HFFc6 (cell line): ENCODE data around the gene TSHZ1. TPM values are rescaled to one million over a fixed set of nuclear protein-coding genes. Genes with fewer than 3 reads are reported as not detected.

Experiments
- DNase-seq: peaks from one replicate; pipeline ENCODE4 v3.0.0-alpha.2; 2018
- H3K27ac Mint-ChIP-seq: 2 replicates; pipeline ENCODE4 v1.8.0; 2020; ENCODE audit warnings: mild to moderate bottlenecking, mixed read lengths
- H3K27me3 Mint-ChIP-seq: 2 replicates; pipeline ENCODE4 v1.8.0; 2021; ENCODE audit warnings: mild to moderate bottlenecking, moderate library complexity, mixed read lengths; ENCODE audit not compliant: insufficient read depth
- H3K36me3 Mint-ChIP-seq: 2 replicates; pipeline ENCODE4 v1.8.0; 2021; ENCODE audit warnings: low read depth, mixed read lengths
- H3K4me1 Mint-ChIP-seq: 2 replicates; pipeline ENCODE4 v1.8.0; 2020; ENCODE audit warnings: low read depth, mixed read lengths
- H3K4me3 Mint-ChIP-seq: 2 replicates; pipeline ENCODE4 v1.8.0; 2020; ENCODE audit warnings: mild to moderate bottlenecking, moderate library complexity, mixed read lengths
- H3K9me3 Mint-ChIP-seq: 2 replicates; pipeline ENCODE4 v1.8.0; 2020; ENCODE audit warnings: mild to moderate bottlenecking, mixed read lengths
- CTCF ChIP-seq: fragments of 200-600 bp; sonication (generic); IDR thresholded peaks from 2 replicates; pipeline ENCODE4 v1.5.0; 2021; ENCODE audit warnings: antibody characterized with exemption, mild to moderate bottlenecking
- total RNA-seq, 6 experiments: library from RNA; stranded (reverse); fragmentation: NEBNext Ultra II Directional; extraction: Animal tissue kit (Norgen Biotek cat#: 25700); gene quantifications; 2 replicates in 1 of 6; 3 replicates in 5 of 6; pipeline ENCODE4 v1.2.3, GENCODE V29; 2021

The TSHZ1 gene
- total RNA-seq, 6 experiments from 2014 or later, result 18.6 to 25.0 (median 23.3) TPM

DNA sequence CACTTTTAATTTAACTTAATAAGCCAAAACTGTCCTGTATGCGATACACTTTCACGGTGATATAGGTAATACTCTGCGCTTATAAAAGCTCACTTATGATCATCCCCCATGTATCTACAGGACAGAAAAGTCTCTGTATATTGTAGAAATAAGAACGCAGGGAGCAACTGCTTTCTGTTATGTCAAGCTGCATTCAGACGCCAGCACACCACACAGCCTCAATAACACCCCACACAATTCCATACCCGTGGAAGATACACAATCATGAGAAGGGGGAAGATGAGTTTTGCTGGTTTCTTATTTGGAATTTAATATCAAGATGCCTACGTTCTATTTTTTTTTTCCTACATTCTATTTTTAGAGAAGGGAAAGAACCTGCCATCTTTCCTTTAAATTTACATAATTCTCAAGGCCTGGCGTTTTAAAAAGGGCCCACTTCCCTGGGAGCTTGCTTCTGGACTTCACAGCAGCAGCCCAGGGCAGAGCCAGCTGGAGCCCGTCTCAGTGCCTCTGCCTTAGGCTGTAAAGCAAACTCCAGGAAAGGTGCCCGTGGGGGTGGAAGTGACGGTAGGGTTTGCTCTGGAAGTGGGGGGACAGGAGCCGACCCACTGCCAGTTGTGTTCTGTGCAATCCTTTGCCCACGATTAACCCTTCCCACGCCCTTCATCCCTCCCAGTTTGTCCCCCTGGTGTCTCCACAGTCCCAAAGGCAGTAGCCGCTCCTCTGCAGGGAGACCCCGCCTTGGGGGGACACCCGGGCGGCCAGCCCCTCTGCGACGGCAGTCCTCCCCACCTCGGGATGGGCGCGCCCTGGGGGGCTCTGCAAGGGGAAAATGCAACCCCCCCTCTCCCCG is 7.0 kb upstream of the TSHZ1 start:
- Mint-ChIP-seq H3K4me1 (peaks cover 74% of the 10 kb centered on the region), H3K36me3 (peaks cover 33% of the 10 kb centered on the region), H3K9me3 (no peaks in the 10 kb centered on the region), H3K27me3 (peaks cover 3% of the 10 kb centered on the region; the same call in 1 of the 2 replicates), H3K4me3 (peak overlapping the region; percentile 100), H3K27ac (peak overlapping the region; percentile 99)
- DNase-seq, result no peak
- TF ChIP-seq CTCF, result no peak

DNA sequence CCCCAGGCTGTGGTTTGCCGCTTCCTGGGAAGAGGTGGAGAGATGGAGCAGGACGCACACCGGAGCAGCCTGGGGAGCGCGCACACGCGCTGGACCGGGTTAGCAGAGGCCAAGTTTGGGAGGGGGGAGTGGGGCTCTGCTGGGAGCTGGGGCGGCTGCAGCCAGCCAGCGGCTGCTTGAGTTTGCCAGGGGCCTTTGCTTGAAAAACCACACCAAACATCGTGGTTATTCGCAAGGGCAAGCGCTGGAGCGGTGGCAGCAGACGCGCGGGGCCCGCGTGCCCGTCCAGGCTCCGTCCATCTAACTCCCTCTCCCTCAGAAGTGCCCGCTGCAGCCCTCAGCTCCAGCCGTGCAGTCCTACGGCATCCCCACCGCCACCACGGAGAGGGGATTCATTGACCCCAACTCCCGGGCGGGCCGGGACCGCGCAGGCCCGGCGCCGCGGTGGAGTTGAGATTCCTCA is 6.3 kb upstream of the TSHZ1 start:
- DNase-seq, result no peak
- Mint-ChIP-seq H3K27ac (peak overlapping the region; percentile 99), H3K4me1 (peaks cover 67% of the 10 kb centered on the region), H3K4me3 (peak overlapping the region; percentile 100), H3K9me3 (no peaks in the 10 kb centered on the region), H3K27me3 (peaks cover 3% of the 10 kb centered on the region; the same call in 1 of the 2 replicates), H3K36me3 (peaks cover 31% of the 10 kb centered on the region)
- TF ChIP-seq CTCF, result no peak

GRCh38 chr18:75204732-75205513 is 5.7 kb upstream of the TSHZ1 start:
- peaks cover 25% of the 10 kb centered on the region for H3K36me3 Mint-ChIP-seq
- peaks cover 3% of the 10 kb centered on the region; the same call in 1 of the 2 replicates for H3K27me3 Mint-ChIP-seq
- H3K4me3 Mint-ChIP-seq, result peak overlapping the region; percentile 100
- H3K9me3 Mint-ChIP-seq, result no peaks in the 10 kb centered on the region
- no peak for TF ChIP-seq CTCF
- peak overlapping the region; percentile 99 for H3K27ac Mint-ChIP-seq
- no peak for DNase-seq
- H3K4me1 Mint-ChIP-seq, result peaks cover 64% of the 10 kb centered on the region

DNA sequence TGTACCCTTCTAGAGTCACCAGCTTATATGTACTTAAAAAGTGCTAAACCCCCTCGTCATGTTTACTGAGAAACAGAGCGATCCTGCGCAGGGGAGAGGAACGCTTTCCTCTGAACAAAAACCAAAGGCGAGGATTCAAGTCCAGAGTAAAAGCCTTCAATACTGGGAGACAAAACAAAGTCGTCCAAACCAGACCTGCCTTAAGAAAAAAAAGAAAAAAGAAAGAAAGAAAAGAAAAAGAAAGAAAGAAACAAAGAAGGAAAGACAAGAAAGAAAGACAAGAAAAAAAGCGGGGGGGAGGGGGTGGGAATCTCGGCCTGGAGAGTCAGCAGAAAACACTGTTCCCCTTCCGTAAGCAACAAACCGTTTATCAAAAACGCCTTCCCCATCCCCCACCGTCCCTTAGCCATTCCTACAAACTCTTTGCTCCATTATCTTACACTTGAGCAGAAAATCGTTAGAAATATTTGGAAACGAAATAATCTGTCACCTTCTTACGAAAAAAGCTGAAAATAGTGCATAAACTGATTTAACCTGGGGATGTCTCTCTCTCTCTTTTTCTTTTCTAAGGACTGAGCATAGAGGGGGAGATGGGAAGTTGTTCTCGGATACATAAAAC is 5.0 kb upstream of the TSHZ1 start:
- DNase-seq, result no peak
- Mint-ChIP-seq H3K27ac (peak overlapping the region; percentile 99), H3K9me3 (no peaks in the 10 kb centered on the region), H3K27me3 (peaks cover 3% of the 10 kb centered on the region; the same call in 1 of the 2 replicates), H3K4me1 (peaks cover 64% of the 10 kb centered on the region), H3K36me3 (peaks cover 21% of the 10 kb centered on the region), H3K4me3 (peak overlapping the region; percentile 100)
- TF ChIP-seq CTCF, result no peak
